ENCODE results near the gene SLC7A4. TPM values are rescaled to one million over a fixed set of nuclear protein-coding genes. Genes with fewer than 3 reads are reported as not detected.

Gene SLC7A4
- total RNA-seq, 4 donors from 2014 or later, result 0.64 to 4.1 TPM; not detected in 2

DNA sequence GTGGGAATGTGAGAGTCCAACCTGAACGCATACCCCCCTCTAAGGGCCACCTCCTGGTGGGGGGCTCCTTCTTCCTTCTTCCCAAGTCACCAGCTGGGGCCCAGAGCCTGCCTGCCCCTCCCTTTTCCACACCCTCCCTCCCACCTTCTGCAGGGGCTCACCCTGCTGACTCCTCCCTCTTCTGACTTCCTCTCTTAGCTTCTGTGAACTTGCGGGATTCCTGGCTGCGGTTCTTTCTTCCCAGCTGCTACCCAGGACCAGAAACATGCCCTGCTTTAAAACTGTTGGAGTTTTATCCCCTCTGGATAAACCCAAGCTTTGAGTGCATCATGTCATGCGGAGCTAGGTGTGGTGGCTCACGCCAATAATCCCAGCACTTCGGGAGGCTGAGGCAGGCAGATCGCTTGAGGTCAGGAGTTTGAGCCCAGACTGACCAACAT is 23.5 kb upstream of the SLC7A4 start:
- DNase-seq, result no peak
- Histone ChIP-seq H3K36me3 (no peaks in the 10 kb centered on the region), H3K4me3 (no peak overlapping the region), H3K27ac (no peak overlapping the region), H3K27me3 (peaks cover 5% of the 10 kb centered on the region), H3K9me3 (no peaks in the 10 kb centered on the region), H3K4me1 (no peaks in the 10 kb centered on the region)
- TF ChIP-seq POLR2AphosphoS5 (IDR thresholded peaks at IDR 0.05), result no peak
- no peak for TF ChIP-seq EP300 (IDR thresholded peaks at IDR 0.05; ENCODE audit: low read depth)
- TF ChIP-seq, protein P1, sequence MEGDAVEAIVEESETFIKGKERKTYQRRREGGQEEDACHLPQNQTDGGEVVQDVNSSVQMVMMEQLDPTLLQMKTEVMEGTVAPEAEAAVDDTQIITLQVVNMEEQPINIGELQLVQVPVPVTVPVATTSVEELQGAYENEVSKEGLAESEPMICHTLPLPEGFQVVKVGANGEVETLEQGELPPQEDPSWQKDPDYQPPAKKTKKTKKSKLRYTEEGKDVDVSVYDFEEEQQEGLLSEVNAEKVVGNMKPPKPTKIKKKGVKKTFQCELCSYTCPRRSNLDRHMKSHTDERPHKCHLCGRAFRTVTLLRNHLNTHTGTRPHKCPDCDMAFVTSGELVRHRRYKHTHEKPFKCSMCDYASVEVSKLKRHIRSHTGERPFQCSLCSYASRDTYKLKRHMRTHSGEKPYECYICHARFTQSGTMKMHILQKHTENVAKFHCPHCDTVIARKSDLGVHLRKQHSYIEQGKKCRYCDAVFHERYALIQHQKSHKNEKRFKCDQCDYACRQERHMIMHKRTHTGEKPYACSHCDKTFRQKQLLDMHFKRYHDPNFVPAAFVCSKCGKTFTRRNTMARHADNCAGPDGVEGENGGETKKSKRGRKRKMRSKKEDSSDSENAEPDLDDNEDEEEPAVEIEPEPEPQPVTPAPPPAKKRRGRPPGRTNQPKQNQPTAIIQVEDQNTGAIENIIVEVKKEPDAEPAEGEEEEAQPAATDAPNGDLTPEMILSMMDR (IDR thresholded peaks at IDR 0.05), result no peak
- 56% methylated on average over 7 of the region's 7 CpGs; no CpG with 5 or more reads in 1 of the 2 donors for WGBS, 2 donors (ENCODE audit: low coverage in 1 of 2)
- intact Hi-C loops (cut with DNase I; ENCODE audit: low total_unique reads), result no loop called here
- in situ Hi-C loops (cut with MboI; ENCODE audit: low pct_ligation_motif_present in 1 of 4, low pct_unique_long_range_greater_than_20kb in 1 of 4, low sequenced_read_pairs in 3 of 4), result loop anchor here in 1 of 4 donors (25.0 kb wide), 1 partner anchor 94 kb away; the partner anchor contains the start of gene AIFM3

DNA sequence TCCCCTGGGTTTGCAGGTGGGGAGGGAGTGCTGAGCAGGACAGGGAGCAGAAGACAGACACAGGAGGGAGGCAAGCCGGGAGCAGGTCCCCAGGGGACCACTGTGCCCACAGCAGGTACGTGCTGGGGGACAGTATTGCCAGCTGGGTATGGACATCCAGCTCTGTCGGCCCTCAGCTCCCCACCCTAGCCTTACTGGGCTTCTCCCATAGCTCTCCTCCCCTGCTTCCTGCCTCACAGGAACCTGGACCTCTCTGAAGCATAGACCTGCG is 23.1 kb upstream of the SLC7A4 start:
- WGBS, 2 donors (ENCODE audit: low coverage in 1 of 2), result 49% methylated on average over 4 of the region's 4 CpGs; no CpG with 5 or more reads in 1 of the 2 donors
- in situ Hi-C loops (cut with MboI; ENCODE audit: low pct_ligation_motif_present in 1 of 4, low pct_unique_long_range_greater_than_20kb in 1 of 4, low sequenced_read_pairs in 3 of 4), result loop anchor here in 1 of 4 donors (25.0 kb wide), 1 partner anchor 93 kb away; the partner anchor contains the start of gene AIFM3

DNA sequence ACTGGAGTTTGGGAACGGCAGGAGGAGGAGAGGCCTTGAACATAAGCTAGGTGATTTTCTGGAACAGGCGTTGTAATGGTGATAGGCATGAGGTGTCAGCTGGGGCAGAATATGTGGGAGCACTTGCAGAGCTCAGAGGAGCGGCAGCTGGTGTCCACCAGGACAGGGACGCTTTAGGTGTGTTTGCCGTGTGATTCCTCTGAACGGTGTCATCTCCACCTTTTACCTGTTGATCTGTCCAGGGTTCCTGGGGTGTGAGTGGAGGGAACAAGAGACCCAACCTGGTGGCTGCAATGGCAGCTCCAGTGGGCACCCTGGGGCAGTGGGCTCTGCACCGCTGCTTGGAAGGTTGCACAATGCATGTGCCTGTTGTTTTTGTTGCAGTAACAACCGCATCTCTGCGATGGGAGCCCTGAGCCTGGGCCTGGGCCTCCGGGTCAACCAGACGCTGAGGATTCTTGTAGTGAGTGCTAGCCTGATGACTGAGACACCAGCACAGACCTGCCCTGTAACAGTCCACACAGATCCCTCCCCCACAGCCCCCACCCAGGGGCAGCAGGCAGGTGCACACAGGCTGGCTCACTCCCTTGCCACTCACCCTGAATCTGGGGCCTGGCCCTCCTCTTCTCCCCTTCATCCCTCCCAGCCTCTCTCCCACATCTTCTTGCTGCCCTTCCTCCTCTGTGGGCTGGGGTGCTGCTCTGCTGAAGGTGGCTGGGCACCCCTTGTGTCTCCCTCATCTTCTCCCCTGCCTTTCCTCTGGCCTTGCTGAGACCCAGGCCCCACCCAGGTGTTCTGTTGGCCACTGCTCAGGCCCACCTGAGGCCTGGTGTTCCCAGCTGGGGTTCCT is 22.6 kb upstream of the SLC7A4 start:
- Histone ChIP-seq H3K27ac (no peak overlapping the region), H3K36me3 (no peaks in the 10 kb centered on the region), H3K27me3 (peaks cover 5% of the 10 kb centered on the region), H3K4me3 (no peak overlapping the region), H3K9me3 (no peaks in the 10 kb centered on the region), H3K4me1 (no peaks in the 10 kb centered on the region)
- intact Hi-C loops (cut with DNase I; ENCODE audit: low total_unique reads) (no loop called here), in situ Hi-C loops (cut with MboI; ENCODE audit: low pct_ligation_motif_present in 1 of 4, low pct_unique_long_range_greater_than_20kb in 1 of 4, low sequenced_read_pairs in 3 of 4) (loop anchor here in 1 of 4 donors (25.0 kb wide), 1 partner anchor 93 kb away; the partner anchor contains the start of gene AIFM3)
- WGBS, 2 donors (ENCODE audit: low coverage in 1 of 2), result 77% methylated on average over 11 of the region's 11 CpGs; no CpG with 5 or more reads in 1 of the 2 donors
- TF ChIP-seq POLR2A (IDR thresholded peaks at IDR 0.05), result no peak
- TF ChIP-seq, protein P1 (IDR thresholded peaks at IDR 0.05), result no peak
- no peak for TF ChIP-seq POLR2AphosphoS5 (IDR thresholded peaks at IDR 0.05)
- DNase-seq, result no peak

More for the DNA sequence above, 23.1 kb upstream of the SLC7A4 start:
- H3K36me3 ChIP-seq, result no peaks in the 10 kb centered on the region
- DNase-seq, result no peak
- TF ChIP-seq POLR2A (IDR thresholded peaks at IDR 0.05) (no peak), EP300 (IDR thresholded peaks at IDR 0.05; ENCODE audit: low read depth) (no peak), POLR2AphosphoS5 (IDR thresholded peaks at IDR 0.05) (no peak)
- TF ChIP-seq, protein P1 (IDR thresholded peaks at IDR 0.05), result no peak
- H3K9me3 ChIP-seq, result no peaks in the 10 kb centered on the region
- H3K27me3 ChIP-seq, result peaks cover 5% of the 10 kb centered on the region
- intact Hi-C loops (cut with DNase I; ENCODE audit: low total_unique reads), result no loop called here
- no peaks in the 10 kb centered on the region for H3K4me1 ChIP-seq
- no peak overlapping the region for H3K27ac ChIP-seq
- H3K4me3 ChIP-seq, result no peak overlapping the region

DNA sequence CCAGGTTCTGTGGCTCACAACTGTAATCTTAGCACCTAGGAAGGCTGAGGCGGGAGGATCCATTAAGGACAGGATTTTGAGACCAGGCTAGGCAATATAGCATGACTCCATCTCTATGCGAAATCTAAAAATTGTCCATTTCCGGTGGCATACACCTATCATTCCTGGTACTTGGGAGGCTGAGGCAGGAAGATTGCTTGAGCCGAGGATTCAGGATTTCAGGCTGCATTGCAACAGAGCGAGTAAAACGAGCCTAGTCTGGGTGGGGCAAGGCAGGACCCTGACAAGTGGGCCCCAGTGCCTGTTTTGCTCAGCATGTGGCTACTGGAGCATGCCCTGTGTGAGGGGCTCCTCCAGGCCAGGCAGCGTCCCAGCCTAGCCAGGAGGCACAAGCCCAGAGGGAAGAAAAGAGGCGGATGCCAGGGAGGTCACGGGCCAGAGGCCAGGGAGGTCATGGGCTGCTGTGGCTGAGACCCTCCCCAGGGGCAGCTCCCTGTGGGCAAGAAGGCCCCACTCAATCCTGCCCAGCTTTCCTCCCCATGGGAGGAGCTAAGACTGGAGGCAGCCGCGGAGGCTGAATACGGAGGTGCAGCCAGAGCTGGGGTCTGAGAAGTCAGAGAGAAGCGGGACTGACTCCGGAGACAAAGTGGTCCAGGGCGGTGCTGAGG is 21.8 kb upstream of the SLC7A4 start:
- Histone ChIP-seq H3K9me3 (no peaks in the 10 kb centered on the region), H3K27me3 (peaks cover 5% of the 10 kb centered on the region), H3K4me1 (no peaks in the 10 kb centered on the region), H3K4me3 (no peak overlapping the region), H3K36me3 (no peaks in the 10 kb centered on the region), H3K27ac (no peak overlapping the region)
- no peak for TF ChIP-seq POLR2A (IDR thresholded peaks at IDR 0.05)
- TF ChIP-seq, protein P1 (IDR thresholded peaks at IDR 0.05), result no peak
- no peak for TF ChIP-seq EP300 (IDR thresholded peaks at IDR 0.05; ENCODE audit: low read depth)
- no peak for TF ChIP-seq POLR2AphosphoS5 (IDR thresholded peaks at IDR 0.05)
- intact Hi-C loops (cut with DNase I; ENCODE audit: low total_unique reads) (no loop called here), in situ Hi-C loops (cut with MboI; ENCODE audit: low pct_ligation_motif_present in 1 of 4, low pct_unique_long_range_greater_than_20kb in 1 of 4, low sequenced_read_pairs in 3 of 4) (loop anchor here in 1 of 4 donors (25.0 kb wide), 1 partner anchor 92 kb away; the partner anchor contains the start of gene AIFM3)
- WGBS, 2 donors (ENCODE audit: low coverage in 1 of 2), result 60 to 79% methylated on average over 4 to 15 of the region's 15 CpGs
- DNase-seq, result no peak

Data from transverse colon (tissue), 4 donors.